Kidney (tissue), 14 donors: Measurements from ENCODE around the gene SLC35F1. TPM values are rescaled to one million over a fixed set of nuclear protein-coding genes. Genes with fewer than 3 reads are reported as not detected.

Experiments
- DNase-seq, 5 donors: peaks; one replicate each; pipeline ENCODE4 v3.0.0-alpha.2; 2013 to 2020
- FAIRE-seq: peaks from 2 replicates; lab custom pipeline; 2012; peaks lifted over from hg19 to GRCh38; lab: Jason Lieb, UNC
- H3K27ac ChIP-seq, 2 donors: one replicate each; pipeline ENCODE4 v1.7.0; 2013; ENCODE audit warnings: low read depth in 2 of 2, low read length in 2 of 2, inconsistent platforms in 1 of 2
- H3K27me3 ChIP-seq: one replicate; pipeline ENCODE4 v1.7.1; 2013; ENCODE audit warnings: low read length, inconsistent platforms; ENCODE audit not compliant: control insufficient read depth, insufficient read depth
- H3K36me3 ChIP-seq, 3 donors: one replicate each; pipeline versions ENCODE4 v1.7.0 to v1.7.1; 2013; ENCODE audit warnings: low read length in 3 of 3, control low read depth in 1 of 3, inconsistent platforms in 1 of 3; ENCODE audit not compliant: insufficient read depth in 3 of 3, control insufficient read depth in 2 of 3
- H3K4me1 ChIP-seq, 3 donors: one replicate each; pipeline versions ENCODE4 v1.7.0 to v1.7.1; 2013; ENCODE audit warnings: low read length in 3 of 3, inconsistent platforms in 1 of 3, low read depth in 1 of 3; ENCODE audit not compliant: control insufficient read depth in 2 of 3, insufficient read depth in 2 of 3
- H3K4me3 ChIP-seq, 3 donors: one replicate each; pipeline versions ENCODE4 v1.7.0 to v1.8.1; 2013; ENCODE audit warnings: low read length in 3 of 3, control low read depth in 1 of 3, inconsistent platforms in 1 of 3
- H3K9ac ChIP-seq, 3 donors: one replicate each; pipeline versions ENCODE4 v1.7.0 to v1.7.1; 2013; ENCODE audit warnings: low read length in 3 of 3, control low read depth in 1 of 3, inconsistent platforms in 1 of 3
- H3K9me3 ChIP-seq, 3 donors: one replicate each; pipeline versions ENCODE4 v1.7.0 to v1.7.1; 2013; ENCODE audit warnings: low read length in 3 of 3, control low read depth in 1 of 3, inconsistent platforms in 1 of 3; ENCODE audit not compliant: control insufficient read depth in 2 of 3, insufficient read depth in 1 of 3
- intact Hi-C: fragments of 100-400 bp; cut with DNase I; formaldehyde crosslinking; loops from one replicate; pipeline ENCODE4 v1.11.1; 2022
- polyA plus RNA-seq: library from polyadenylated mRNA; stranded (reverse); fragments of 350-450 nt; fragmentation: Illumina TruSeq; extraction: RNeasy Lipid Tissue Mini Kit (QIAGEN cat#74804); gene quantifications from one replicate; pipeline ENCODE4 v1.2.3, GENCODE V29; 2014; ENCODE audit warnings: low read depth, low replicate concordance; ENCODE audit not compliant: insufficient read depth
- total RNA-seq: library from RNA; stranded (reverse); fragmentation: NEBNext Ultra II Directional; extraction: Animal tissue kit (Norgen Biotek cat#: 25700); gene quantifications from one replicate; pipeline ENCODE4 v1.2.1, GENCODE V29; 2021
- TF ChIP-seq, protein P1 (sequence below): IDR thresholded peaks from 3 replicates; pipeline ENCODE4 v1.5.1; 2012; ENCODE audit warnings: mild to moderate bottlenecking, moderate library complexity, borderline replicate concordance; ENCODE audit not compliant: insufficient read depth; ENCODE audit errors: extremely low read depth
- donor health status: control.
- donor health status: control.
- donor health status: control.
- donor health status: control.
- donor health status: control.
- donor health status: DM: yes; HTN: yes; CAD: no.
- donor health status: Normal renal cell carcinoma (clear cell type).

SLC35F1 gene
- total and polyA plus RNA-seq, 2 donors from 2014 or later, result 0.28 to 0.63 TPM

DNA sequence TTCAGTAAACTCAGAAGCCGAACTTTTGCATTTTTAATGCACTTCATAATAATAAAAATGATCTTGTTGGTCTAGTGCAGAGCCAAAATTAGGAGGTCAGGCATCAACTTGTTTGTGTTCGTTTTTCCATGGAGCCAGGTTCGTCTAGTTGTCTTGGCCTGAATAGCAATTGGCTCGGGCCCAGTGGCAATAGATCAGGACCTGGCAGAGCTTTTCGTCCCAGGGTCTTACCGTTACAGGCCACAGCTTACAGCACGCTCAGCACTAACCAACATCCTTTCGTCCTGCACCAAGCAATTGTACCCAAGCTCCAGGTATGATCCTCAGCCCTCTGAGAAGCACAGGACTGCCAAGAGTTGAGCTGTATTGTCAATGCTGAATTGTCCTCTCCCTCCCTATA, 400.5 kb downstream of the SLC35F1 start:
- H3K4me3 ChIP-seq, result no peak overlapping the region
- DNase-seq (no peak), FAIRE-seq (no peak)
- peaks cover 0 to 7% (median 0%) of the 10 kb centered on the region in 3 donors for H3K4me1 ChIP-seq
- H3K27me3 ChIP-seq, result no peaks in the 10 kb centered on the region
- intact Hi-C loops, result no loop called here
- H3K9me3 ChIP-seq, result no peaks in the 10 kb centered on the region
- no peaks in the 10 kb centered on the region for H3K36me3 ChIP-seq
- TF ChIP-seq, protein P1, sequence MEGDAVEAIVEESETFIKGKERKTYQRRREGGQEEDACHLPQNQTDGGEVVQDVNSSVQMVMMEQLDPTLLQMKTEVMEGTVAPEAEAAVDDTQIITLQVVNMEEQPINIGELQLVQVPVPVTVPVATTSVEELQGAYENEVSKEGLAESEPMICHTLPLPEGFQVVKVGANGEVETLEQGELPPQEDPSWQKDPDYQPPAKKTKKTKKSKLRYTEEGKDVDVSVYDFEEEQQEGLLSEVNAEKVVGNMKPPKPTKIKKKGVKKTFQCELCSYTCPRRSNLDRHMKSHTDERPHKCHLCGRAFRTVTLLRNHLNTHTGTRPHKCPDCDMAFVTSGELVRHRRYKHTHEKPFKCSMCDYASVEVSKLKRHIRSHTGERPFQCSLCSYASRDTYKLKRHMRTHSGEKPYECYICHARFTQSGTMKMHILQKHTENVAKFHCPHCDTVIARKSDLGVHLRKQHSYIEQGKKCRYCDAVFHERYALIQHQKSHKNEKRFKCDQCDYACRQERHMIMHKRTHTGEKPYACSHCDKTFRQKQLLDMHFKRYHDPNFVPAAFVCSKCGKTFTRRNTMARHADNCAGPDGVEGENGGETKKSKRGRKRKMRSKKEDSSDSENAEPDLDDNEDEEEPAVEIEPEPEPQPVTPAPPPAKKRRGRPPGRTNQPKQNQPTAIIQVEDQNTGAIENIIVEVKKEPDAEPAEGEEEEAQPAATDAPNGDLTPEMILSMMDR, result no peak
- H3K9ac ChIP-seq, result no peak overlapping the region
- H3K27ac ChIP-seq, result no peak overlapping the region

DNA sequence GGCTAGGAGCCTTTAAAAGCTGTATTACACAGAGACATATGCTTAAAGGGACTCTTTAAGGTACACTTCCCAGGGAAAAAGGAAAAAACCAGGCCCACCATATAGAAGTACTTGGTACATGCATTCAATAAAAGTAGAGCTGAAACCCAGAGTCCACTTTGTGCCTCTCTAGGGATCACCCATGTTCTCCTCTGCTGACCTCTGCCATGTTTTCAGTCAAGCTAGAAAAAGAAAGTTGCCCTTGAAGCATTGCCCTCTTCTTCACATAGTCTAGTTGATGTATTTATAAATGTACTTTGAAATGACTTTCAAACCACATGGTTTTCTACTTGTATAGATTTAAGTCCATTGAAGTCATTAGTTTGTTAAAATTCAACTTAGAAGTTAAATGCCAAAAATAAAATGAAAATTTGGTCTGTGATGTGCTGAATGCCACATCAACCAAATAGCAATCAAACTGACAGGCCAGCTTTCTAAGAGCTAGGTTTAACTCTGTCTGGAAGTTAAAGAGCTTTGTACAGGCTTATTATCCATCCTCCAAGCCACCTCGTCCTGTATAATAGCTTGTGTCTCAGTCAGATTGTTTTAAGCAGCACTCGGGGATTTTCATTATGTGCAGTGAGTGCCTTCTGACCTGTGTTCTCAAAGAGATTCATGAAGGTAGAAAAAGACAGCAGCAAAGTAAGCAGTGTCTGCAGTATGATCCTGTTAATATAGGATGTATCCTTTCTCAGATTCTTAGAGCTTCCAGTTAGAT, 402.5 kb downstream of the SLC35F1 start:
- intact Hi-C loops, result no loop called here
- FAIRE-seq (no peak), DNase-seq (no peak)
- Histone ChIP-seq H3K27ac (no peak overlapping the region), H3K4me3 (no peak overlapping the region), H3K27me3 (no peaks in the 10 kb centered on the region), H3K36me3 (no peaks in the 10 kb centered on the region), H3K4me1 (peaks cover 0 to 7% (median 0%) of the 10 kb centered on the region in 3 donors), H3K9ac (no peak overlapping the region), H3K9me3 (no peaks in the 10 kb centered on the region)
- TF ChIP-seq, protein P1, result no peak

DNA sequence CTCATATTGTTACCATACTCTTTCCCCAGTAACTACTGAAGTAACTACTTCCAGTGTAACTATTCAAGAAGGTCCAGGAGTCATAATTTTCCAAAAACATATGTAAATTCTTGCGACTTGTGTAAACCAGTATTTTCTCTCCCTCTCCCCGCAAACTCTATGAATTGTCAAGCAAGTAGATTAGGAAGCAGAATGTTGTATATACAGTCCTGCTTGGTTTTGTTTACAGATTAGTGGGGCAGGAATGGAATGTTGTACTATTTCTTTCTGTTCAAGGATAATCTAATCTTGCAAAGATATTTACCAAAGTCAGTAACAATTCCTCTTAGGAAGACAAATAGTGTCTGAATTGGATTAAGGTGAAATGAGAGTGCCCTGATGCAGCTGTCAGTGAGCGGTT, 406.1 kb downstream of the SLC35F1 start:
- H3K4me3 ChIP-seq, result no peak overlapping the region
- intact Hi-C loops, result no loop called here
- peaks cover 2 to 4% (median 2%) of the 10 kb centered on the region in 3 donors for H3K4me1 ChIP-seq
- DNase-seq (no peak), FAIRE-seq (no peak)
- no peak overlapping the region for H3K27ac ChIP-seq
- H3K27me3 ChIP-seq, result no peaks in the 10 kb centered on the region
- TF ChIP-seq, protein P1, result no peak
- no peaks in the 10 kb centered on the region for H3K36me3 ChIP-seq
- no peaks in the 10 kb centered on the region for H3K9me3 ChIP-seq
- no peak overlapping the region for H3K9ac ChIP-seq
